GM12878 (cell line): ENCODE data around the gene CLIC3. TPM values are rescaled to one million over a fixed set of nuclear protein-coding genes. Genes with fewer than 3 reads are reported as not detected.
A peak's percentile ranks its signal among the peaks of the same experiment; 100 is the strongest.

Source experiments
- ATAC-seq: fragments of 200-7000 bp; cut with Tn5 transposase; 3 replicates; pipeline ENCODE4 v1.9.1; 2020; ENCODE audit warnings: mild to moderate bottlenecking, moderate library complexity
- BruUV-seq: library from RNA; stranded (reverse); fragments of 400-500 nt; replicated peaks from 2 replicates; lab custom pipeline; 2021; lab: Mats Ljungman, UMichigan
- CTCF ChIA-PET: fragments of 300-600 bp; sonication (Branson Sonifier 250); formaldehyde crosslinking; extraction: SDS; loops from one replicate; lab custom pipeline; 2021; ENCODE audit warnings: inconsistent platforms; lab: Yijun Ruan, JAX
- POLR2A ChIA-PET: fragments of 350-600 bp; formaldehyde crosslinking; extraction: SDS; loops from one replicate; lab custom pipeline; 2021; ENCODE audit warnings: inconsistent platforms; lab: Charles Lee
- RAD21 ChIA-PET: fragments of 300-600 bp; sonication (Branson Sonifier 250); formaldehyde crosslinking; loops from one replicate; lab custom pipeline; 2023; ENCODE audit warnings: antibody characterized with exemption; ENCODE audit not compliant: unreplicated experiment; lab: Charles Lee
- SMC1A ChIA-PET: fragments of 300-600 bp; sonication (Branson Sonifier 250); formaldehyde crosslinking; loops from one replicate; lab custom pipeline; 2023; ENCODE audit not compliant: unreplicated experiment, uncharacterized antibody; lab: Charles Lee
- DNase-seq: peaks from one replicate; pipeline ENCODE4 v3.0.0-alpha.2; 2011; ENCODE audit warnings: low read depth, low spot score
- FAIRE-seq: peaks from 3 replicates; lab custom pipeline; 2011; peaks lifted over from hg19 to GRCh38; lab: Jason Lieb, UNC
- H2AFZ ChIP-seq: 2 replicates; pipeline ENCODE4 v1.6.0; 2011; ENCODE audit warnings: low read depth, low read length, control low read depth; ENCODE audit not compliant: control insufficient read depth
- H3K27ac ChIP-seq: 2 replicates; pipeline ENCODE4 v1.5.1; 2011; ENCODE audit warnings: control low read depth; ENCODE audit not compliant: control insufficient read depth, insufficient read depth
- H3K27me3 ChIP-seq, 2 experiments: replicated peaks in 1 of 2; 2 replicates each; pipeline versions ENCODE4 v1.6.0 to v1.6.1; 2011; ENCODE audit warnings: low read length in 1 of 2; ENCODE audit not compliant: control insufficient read depth in 2 of 2, insufficient read depth in 2 of 2
- H3K36me3 ChIP-seq, 2 experiments: 2 replicates each; pipeline ENCODE4 v1.5.1; 2011; ENCODE audit warnings: low read length in 1 of 2; ENCODE audit not compliant: control insufficient read depth in 2 of 2, insufficient read depth in 2 of 2
- H3K4me1 ChIP-seq: 2 replicates; pipeline ENCODE4 v1.6.1; 2011; ENCODE audit warnings: mild to moderate bottlenecking, low read length, moderate library complexity, mixed read lengths; ENCODE audit not compliant: control insufficient read depth, insufficient read depth
- H3K4me2 ChIP-seq: 2 replicates; pipeline ENCODE4 v1.6.0; 2011; ENCODE audit warnings: control low read depth; ENCODE audit not compliant: control insufficient read depth, insufficient read depth
- H3K4me3 ChIP-seq: fragments of 200-600 bp; sonication (generic); 2 replicates; pipeline ENCODE4 v1.5.1; 2016
- H3K79me2 ChIP-seq: 2 replicates; pipeline ENCODE4 v1.6.0; 2011; ENCODE audit warnings: low read length; ENCODE audit not compliant: control insufficient read depth, insufficient read depth
- H3K9ac ChIP-seq: 2 replicates; pipeline ENCODE4 v1.8.0; 2011; ENCODE audit warnings: low read length, control low read depth, mixed read lengths; ENCODE audit not compliant: control insufficient read depth, insufficient read depth
- H3K9me3 ChIP-seq: replicated peaks from 3 replicates; pipeline ENCODE4 v1.5.1; 2011; ENCODE audit warnings: mild to moderate bottlenecking, low read length; ENCODE audit not compliant: control insufficient read depth, insufficient read depth
- H4K20me1 ChIP-seq: 2 replicates; pipeline ENCODE4 v1.6.0; 2011; ENCODE audit not compliant: control insufficient read depth, insufficient read depth
- BCLAF1 ChIP-seq: fragments of 450-650 bp; IDR thresholded peaks from 2 replicates; pipeline ENCODE4 v1.6.1; 2017; ENCODE audit warnings: antibody characterized with exemption, mild to moderate bottlenecking, moderate library complexity
- BRCA1 ChIP-seq: IDR thresholded peaks from 2 replicates; pipeline ENCODE4 v1.6.1; 2011; ENCODE audit warnings: low read depth, low read length, improper control_type of control experiment
- CBX3 ChIP-seq: fragments of 200-600 bp; sonication (generic); IDR thresholded peaks from 2 replicates; pipeline ENCODE4 v1.6.1; 2016; ENCODE audit warnings: low read depth, borderline replicate concordance
- JUND ChIP-seq: IDR thresholded peaks from 2 replicates; pipeline ENCODE4 v1.6.1; 2012; ENCODE audit warnings: low read depth, mild to moderate bottlenecking, low read length, improper control_type of control experiment, moderate library complexity
- MEF2A ChIP-seq: IDR thresholded peaks from 2 replicates; pipeline ENCODE4 v1.6.1; 2011; ENCODE audit warnings: low read depth, mild to moderate bottlenecking, low read length, moderate library complexity; ENCODE audit not compliant: insufficient read depth
- STAT1 ChIP-seq: fragments of 450-650 bp; conservative IDR thresholded peaks from 2 replicates; pipeline ENCODE4 v1.6.1; 2014; ENCODE audit warnings: antibody characterized with exemption, mild to moderate bottlenecking
- SUZ12 ChIP-seq: fragments of 200-600 bp; sonication (generic); IDR thresholded peaks from one replicate; pipeline ENCODE4 v1.6.1; 2018; ENCODE audit warnings: antibody characterized with exemption, mild to moderate bottlenecking; ENCODE audit not compliant: unreplicated experiment
- TARDBP ChIP-seq: IDR thresholded peaks from 2 replicates; pipeline ENCODE4 v1.6.1; 2016; ENCODE audit warnings: borderline replicate concordance
- WGBS: methylation state at CpG from one replicate; pipeline ENCODE4 v1.1.6; 2016; ENCODE audit warnings: low lambda C conversion rate; ENCODE audit not compliant: insufficient replicate concordance, insufficient coverage; ENCODE audit errors: missing lambda C conversion rate; 5-methylcytosine and 5-hydroxymethylcytosine counted together
- in situ Hi-C: fragments of 300-500 bp; cut with MboI; formaldehyde crosslinking; loops from 9 replicates; pipeline ENCODE4 v1.14.3; 2018; ENCODE audit warnings: mixed read lengths
- intact Hi-C: fragments of 100-400 bp; cut with micrococcal nuclease; formaldehyde crosslinking; loops from one replicate; pipeline ENCODE4 v1.14.2; 2022; ENCODE audit not compliant: unreplicated experiment
- polyA plus RNA-seq, 11 experiments: library from polyadenylated mRNA; depleted of rRNA in 4 of 11; unstranded in 6 of 11; stranded (reverse) in 5 of 11; fragments of >200 nt; fragmentation: Nextera tagmentation in 4 of 11; fragmentation: Illumina TruSeq in 1 of 11; extraction: Ambion mirVana in 4 of 11; extraction: Trizol in 1 of 11; gene quantifications; 1 replicate in 1 of 11; 2 replicates in 10 of 11; pipeline versions ENCODE4 v1.2.1 to v1.2.3, GENCODE V29; 2011 to 2016; ENCODE audit warnings: inconsistent platforms in 2 of 11, missing spikeins in 2 of 11, low read depth in 1 of 11
- total RNA-seq, 4 experiments: library from RNA; depleted of rRNA in 3 of 4; stranded (reverse); fragments of >200 nt in 3 of 4; fragmentation: Illumina TruSeq in 1 of 4; extraction: Trizol in 1 of 4; gene quantifications; 2 replicates each; pipeline versions ENCODE4 v1.2.1 to v1.2.3, GENCODE V29; 2013 to 2021
- TF ChIP-seq, protein P1 (sequence below): fragments of 150-350 bp; IDR thresholded peaks from 2 replicates; pipeline ENCODE4 v1.6.1; 2016; ENCODE audit warnings: low read depth, low read length
- TF ChIP-seq, protein P2 (sequence below): IDR thresholded peaks from 2 replicates; pipeline ENCODE4 v1.6.1; 2012; ENCODE audit warnings: mild to moderate bottlenecking, low read depth, low read length

The CLIC3 gene
- total and polyA plus RNA-seq, 10 of the 15 experiments (the other 5 are each of a cell fraction or from before 2014, with no cell fraction given), result 0.31 TPM; not detected in 9

DNA sequence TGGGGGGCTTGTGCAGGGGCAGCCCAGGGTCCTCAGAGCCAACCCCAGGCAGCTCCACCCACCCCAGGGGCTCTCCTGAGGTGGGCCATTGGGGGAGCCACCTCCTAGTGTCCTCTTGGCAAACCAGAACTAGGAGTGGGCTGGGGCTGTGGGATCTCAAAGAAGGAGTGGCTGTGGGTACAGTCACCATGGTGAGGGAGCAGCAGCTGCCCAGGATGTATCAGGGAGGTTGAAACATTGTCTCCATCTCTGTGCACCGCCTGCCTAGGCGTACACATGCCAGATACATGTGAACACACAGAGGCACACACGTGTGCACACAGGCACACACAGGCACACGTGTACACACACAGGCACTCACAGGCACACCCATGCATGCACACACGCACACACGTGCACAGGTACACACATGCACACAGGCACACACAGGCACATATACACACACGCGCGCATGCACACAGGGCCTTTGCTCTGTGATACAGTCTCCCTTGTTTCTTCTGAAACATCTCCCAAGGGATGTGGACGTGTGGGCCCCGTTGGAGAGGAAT is 33.6 kb downstream of the CLIC3 start:
- Histone ChIP-seq H2AFZ (no peak overlapping the region), H4K20me1 (no peaks in the 10 kb centered on the region; the same call in 1 of the 2 replicates), H3K4me3 (no peak overlapping the region), H3K36me3 (no peaks in the 10 kb centered on the region), H3K4me1 (peaks cover 7% of the 10 kb centered on the region), H3K27ac (no peak overlapping the region), H3K27me3 (no peaks in the 10 kb centered on the region), H3K79me2 (no peaks in the 10 kb centered on the region), H3K9ac (no peak overlapping the region), H3K4me2 (no peak overlapping the region), H3K9me3 (no peaks in the 10 kb centered on the region)
- no peak for FAIRE-seq
- no TSS peak for BruUV-seq
- POLR2A ChIA-PET, result no interaction called here
- RAD21 ChIA-PET, result interaction anchor here (0.6 kb wide), 1 partner anchor 226 kb away, joined by 3 read pairs; no protein-coding TSS in a partner anchor
- in situ Hi-C loops, result no loop called here
- intact Hi-C loops, result no loop called here
- peak; percentile 20; the same call in 1 of the 3 replicates for ATAC-seq
- no peak for DNase-seq
- TF ChIP-seq JUND (no peak), BRCA1 (no peak), MEF2A (no peak), SUZ12 (no peak), STAT1 (no peak), TARDBP (no peak), CBX3 (no peak), BCLAF1 (no peak)
- TF ChIP-seq, protein P1, sequence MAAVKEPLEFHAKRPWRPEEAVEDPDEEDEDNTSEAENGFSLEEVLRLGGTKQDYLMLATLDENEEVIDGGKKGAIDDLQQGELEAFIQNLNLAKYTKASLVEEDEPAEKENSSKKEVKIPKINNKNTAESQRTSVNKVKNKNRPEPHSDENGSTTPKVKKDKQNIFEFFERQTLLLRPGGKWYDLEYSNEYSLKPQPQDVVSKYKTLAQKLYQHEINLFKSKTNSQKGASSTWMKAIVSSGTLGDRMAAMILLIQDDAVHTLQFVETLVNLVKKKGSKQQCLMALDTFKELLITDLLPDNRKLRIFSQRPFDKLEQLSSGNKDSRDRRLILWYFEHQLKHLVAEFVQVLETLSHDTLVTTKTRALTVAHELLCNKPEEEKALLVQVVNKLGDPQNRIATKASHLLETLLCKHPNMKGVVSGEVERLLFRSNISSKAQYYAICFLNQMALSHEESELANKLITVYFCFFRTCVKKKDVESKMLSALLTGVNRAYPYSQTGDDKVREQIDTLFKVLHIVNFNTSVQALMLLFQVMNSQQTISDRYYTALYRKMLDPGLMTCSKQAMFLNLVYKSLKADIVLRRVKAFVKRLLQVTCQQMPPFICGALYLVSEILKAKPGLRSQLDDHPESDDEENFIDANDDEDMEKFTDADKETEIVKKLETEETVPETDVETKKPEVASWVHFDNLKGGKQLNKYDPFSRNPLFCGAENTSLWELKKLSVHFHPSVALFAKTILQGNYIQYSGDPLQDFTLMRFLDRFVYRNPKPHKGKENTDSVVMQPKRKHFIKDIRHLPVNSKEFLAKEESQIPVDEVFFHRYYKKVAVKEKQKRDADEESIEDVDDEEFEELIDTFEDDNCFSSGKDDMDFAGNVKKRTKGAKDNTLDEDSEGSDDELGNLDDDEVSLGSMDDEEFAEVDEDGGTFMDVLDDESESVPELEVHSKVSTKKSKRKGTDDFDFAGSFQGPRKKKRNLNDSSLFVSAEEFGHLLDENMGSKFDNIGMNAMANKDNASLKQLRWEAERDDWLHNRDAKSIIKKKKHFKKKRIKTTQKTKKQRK, result no peak
- TF ChIP-seq, protein P2, sequence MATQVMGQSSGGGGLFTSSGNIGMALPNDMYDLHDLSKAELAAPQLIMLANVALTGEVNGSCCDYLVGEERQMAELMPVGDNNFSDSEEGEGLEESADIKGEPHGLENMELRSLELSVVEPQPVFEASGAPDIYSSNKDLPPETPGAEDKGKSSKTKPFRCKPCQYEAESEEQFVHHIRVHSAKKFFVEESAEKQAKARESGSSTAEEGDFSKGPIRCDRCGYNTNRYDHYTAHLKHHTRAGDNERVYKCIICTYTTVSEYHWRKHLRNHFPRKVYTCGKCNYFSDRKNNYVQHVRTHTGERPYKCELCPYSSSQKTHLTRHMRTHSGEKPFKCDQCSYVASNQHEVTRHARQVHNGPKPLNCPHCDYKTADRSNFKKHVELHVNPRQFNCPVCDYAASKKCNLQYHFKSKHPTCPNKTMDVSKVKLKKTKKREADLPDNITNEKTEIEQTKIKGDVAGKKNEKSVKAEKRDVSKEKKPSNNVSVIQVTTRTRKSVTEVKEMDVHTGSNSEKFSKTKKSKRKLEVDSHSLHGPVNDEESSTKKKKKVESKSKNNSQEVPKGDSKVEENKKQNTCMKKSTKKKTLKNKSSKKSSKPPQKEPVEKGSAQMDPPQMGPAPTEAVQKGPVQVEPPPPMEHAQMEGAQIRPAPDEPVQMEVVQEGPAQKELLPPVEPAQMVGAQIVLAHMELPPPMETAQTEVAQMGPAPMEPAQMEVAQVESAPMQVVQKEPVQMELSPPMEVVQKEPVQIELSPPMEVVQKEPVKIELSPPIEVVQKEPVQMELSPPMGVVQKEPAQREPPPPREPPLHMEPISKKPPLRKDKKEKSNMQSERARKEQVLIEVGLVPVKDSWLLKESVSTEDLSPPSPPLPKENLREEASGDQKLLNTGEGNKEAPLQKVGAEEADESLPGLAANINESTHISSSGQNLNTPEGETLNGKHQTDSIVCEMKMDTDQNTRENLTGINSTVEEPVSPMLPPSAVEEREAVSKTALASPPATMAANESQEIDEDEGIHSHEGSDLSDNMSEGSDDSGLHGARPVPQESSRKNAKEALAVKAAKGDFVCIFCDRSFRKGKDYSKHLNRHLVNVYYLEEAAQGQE, result no peak
- WGBS, result 43% methylated on average over 11 of the region's 11 CpGs
- SMC1A ChIA-PET, result no interaction called here
- CTCF ChIA-PET, result interaction anchor here (1.4 kb wide), 1 partner anchor 18 kb away, joined by 3 read pairs; the partner anchor contains the start of genes C8G and FBXW5
